Measurements from ENCODE around the gene ERBB4. TPM values are rescaled to one million over a fixed set of nuclear protein-coding genes. Genes with fewer than 3 reads are reported as not detected.

The ERBB4 gene
- total RNA-seq, 1 donor from 2014 or later: 1.8 TPM

DNA sequence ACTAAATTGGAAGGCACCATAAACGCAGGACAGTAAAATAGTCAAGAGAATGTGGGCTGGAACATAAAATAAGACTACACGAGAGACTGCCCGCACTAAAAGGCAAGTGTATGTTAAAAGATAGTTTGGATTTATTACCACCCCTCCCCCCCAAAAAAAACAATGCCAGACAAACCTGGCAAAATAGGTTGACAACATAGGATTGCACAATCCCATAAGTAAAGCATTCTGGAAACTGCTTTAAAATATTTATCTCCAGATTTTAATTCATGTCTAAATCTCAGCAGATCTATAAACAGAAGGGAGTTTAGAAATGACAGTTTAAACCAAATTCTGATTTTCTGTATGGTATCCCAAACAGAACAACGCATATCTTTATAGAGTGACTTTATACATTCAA is 455.1 kb downstream of the ERBB4 start:
- H3K27ac Mint-ChIP-seq (ENCODE audit: unreplicated experiment): no peak overlapping the region
- no peaks in the 10 kb centered on the region for H3K36me3 Mint-ChIP-seq (ENCODE audit: unreplicated experiment)
- H3K9me3 Mint-ChIP-seq (ENCODE audit: unreplicated experiment): no peaks in the 10 kb centered on the region
- DNase-seq: no peak
- H3K4me3 Mint-ChIP-seq (ENCODE audit: unreplicated experiment): no peak overlapping the region
- no peaks in the 10 kb centered on the region for H3K27me3 Mint-ChIP-seq (ENCODE audit: unreplicated experiment)
- H3K4me1 Mint-ChIP-seq (ENCODE audit: low read depth, unreplicated experiment): no peaks in the 10 kb centered on the region
- TF ChIP-seq, protein P1, sequence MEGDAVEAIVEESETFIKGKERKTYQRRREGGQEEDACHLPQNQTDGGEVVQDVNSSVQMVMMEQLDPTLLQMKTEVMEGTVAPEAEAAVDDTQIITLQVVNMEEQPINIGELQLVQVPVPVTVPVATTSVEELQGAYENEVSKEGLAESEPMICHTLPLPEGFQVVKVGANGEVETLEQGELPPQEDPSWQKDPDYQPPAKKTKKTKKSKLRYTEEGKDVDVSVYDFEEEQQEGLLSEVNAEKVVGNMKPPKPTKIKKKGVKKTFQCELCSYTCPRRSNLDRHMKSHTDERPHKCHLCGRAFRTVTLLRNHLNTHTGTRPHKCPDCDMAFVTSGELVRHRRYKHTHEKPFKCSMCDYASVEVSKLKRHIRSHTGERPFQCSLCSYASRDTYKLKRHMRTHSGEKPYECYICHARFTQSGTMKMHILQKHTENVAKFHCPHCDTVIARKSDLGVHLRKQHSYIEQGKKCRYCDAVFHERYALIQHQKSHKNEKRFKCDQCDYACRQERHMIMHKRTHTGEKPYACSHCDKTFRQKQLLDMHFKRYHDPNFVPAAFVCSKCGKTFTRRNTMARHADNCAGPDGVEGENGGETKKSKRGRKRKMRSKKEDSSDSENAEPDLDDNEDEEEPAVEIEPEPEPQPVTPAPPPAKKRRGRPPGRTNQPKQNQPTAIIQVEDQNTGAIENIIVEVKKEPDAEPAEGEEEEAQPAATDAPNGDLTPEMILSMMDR (IDR thresholded peaks at IDR 0.05; ENCODE audit: partially characterized antibody, unreplicated experiment): no peak

- Mint-ChIP-seq H3K9me3 (ENCODE audit: unreplicated experiment) (no peaks in the 10 kb centered on the region), H3K27ac (ENCODE audit: unreplicated experiment) (no peak overlapping the region), H3K27me3 (ENCODE audit: unreplicated experiment) (no peaks in the 10 kb centered on the region), H3K36me3 (ENCODE audit: unreplicated experiment) (no peaks in the 10 kb centered on the region), H3K4me1 (ENCODE audit: low read depth, unreplicated experiment) (no peaks in the 10 kb centered on the region), H3K4me3 (ENCODE audit: unreplicated experiment) (no peak overlapping the region)
- DNase-seq: no peak
- TF ChIP-seq, protein P1 (IDR thresholded peaks at IDR 0.05; ENCODE audit: partially characterized antibody, unreplicated experiment): no peak
Observed at GRCh38 chr2:212078103-212078502, 460.5 kb downstream of the ERBB4 start.

- Mint-ChIP-seq H3K27ac (ENCODE audit: unreplicated experiment) (no peak overlapping the region), H3K4me1 (ENCODE audit: low read depth, unreplicated experiment) (no peaks in the 10 kb centered on the region), H3K27me3 (ENCODE audit: unreplicated experiment) (no peaks in the 10 kb centered on the region), H3K9me3 (ENCODE audit: unreplicated experiment) (no peaks in the 10 kb centered on the region), H3K36me3 (ENCODE audit: unreplicated experiment) (no peaks in the 10 kb centered on the region), H3K4me3 (ENCODE audit: unreplicated experiment) (no peak overlapping the region)
- DNase-seq: no peak
- TF ChIP-seq, protein P1 (IDR thresholded peaks at IDR 0.05; ENCODE audit: partially characterized antibody, unreplicated experiment): no peak
Observed at GRCh38 chr2:212076456-212076855, 462.1 kb downstream of the ERBB4 start.

DNA sequence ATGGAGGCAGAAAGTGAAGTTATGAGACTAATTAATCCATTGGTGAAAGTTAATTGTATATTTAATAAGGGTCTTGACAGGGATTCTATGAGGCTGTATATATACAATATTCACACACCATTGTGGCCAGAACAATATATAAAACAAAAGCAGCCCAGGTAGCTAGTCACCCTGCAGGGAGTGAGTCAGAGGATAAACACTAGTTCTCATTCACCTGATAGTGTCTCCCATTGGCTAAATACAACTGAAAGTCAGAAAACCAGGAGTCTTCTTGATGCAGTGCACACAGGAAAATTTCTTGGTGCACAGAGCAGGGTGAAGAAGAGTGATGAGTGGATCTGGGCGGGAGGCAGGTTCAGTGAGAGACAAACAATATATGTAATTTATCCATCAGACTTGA is 465.2 kb downstream of the ERBB4 start:
- H3K27ac Mint-ChIP-seq (ENCODE audit: unreplicated experiment): no peak overlapping the region
- H3K27me3 Mint-ChIP-seq (ENCODE audit: unreplicated experiment): no peaks in the 10 kb centered on the region
- H3K4me3 Mint-ChIP-seq (ENCODE audit: unreplicated experiment): no peak overlapping the region
- H3K36me3 Mint-ChIP-seq (ENCODE audit: unreplicated experiment): no peaks in the 10 kb centered on the region
- no peak for DNase-seq
- TF ChIP-seq, protein P1 (IDR thresholded peaks at IDR 0.05; ENCODE audit: partially characterized antibody, unreplicated experiment): no peak
- peaks cover 3% of the 10 kb centered on the region for H3K4me1 Mint-ChIP-seq (ENCODE audit: low read depth, unreplicated experiment)
- H3K9me3 Mint-ChIP-seq (ENCODE audit: unreplicated experiment): no peaks in the 10 kb centered on the region

- no peaks in the 10 kb centered on the region for H3K36me3 Mint-ChIP-seq (ENCODE audit: unreplicated experiment)
- H3K27me3 Mint-ChIP-seq (ENCODE audit: unreplicated experiment): no peaks in the 10 kb centered on the region
- TF ChIP-seq, protein P1 (IDR thresholded peaks at IDR 0.05; ENCODE audit: partially characterized antibody, unreplicated experiment): no peak
- H3K27ac Mint-ChIP-seq (ENCODE audit: unreplicated experiment): no peak overlapping the region
- no peak for DNase-seq
- no peak overlapping the region for H3K4me3 Mint-ChIP-seq (ENCODE audit: unreplicated experiment)
- H3K9me3 Mint-ChIP-seq (ENCODE audit: unreplicated experiment): no peaks in the 10 kb centered on the region
- H3K4me1 Mint-ChIP-seq (ENCODE audit: low read depth, unreplicated experiment): peaks cover 3% of the 10 kb centered on the region
Observed at GRCh38 chr2:212066546-212066945, 472.1 kb downstream of the ERBB4 start.
